DMS 273 treated with DMSO at 0.1 percent for 48 hours (cell line): ENCODE results near the gene SGO2.
"Not testable (repeated sequence)": the region's sequence is repeated elsewhere in the genome, so short reads cannot be mapped to it uniquely, and the experiment has no call there.

Source experiments
- DNase-seq: peaks from one replicate; lab custom pipeline; 2025; lab: John Stamatoyannopoulos, UW

The SGO2 gene

GRCh38 chr2:200515155-200515554, 10.9 kb upstream of the SGO2 start:
- no peak for DNase-seq

- no peak for DNase-seq
These were observed 2.8 kb upstream of the SGO2 start for GRCh38 chr2:200523158-200523557.

GRCh38 chr2:200523604-200524003, 2.4 kb upstream of the SGO2 start:
- no peak for DNase-seq

- no peak for DNase-seq
These were observed 941 bp upstream of the SGO2 start for GRCh38 chr2:200525066-200525465.

- DNase-seq: no peak
These were observed 491 bp upstream of the SGO2 start for GRCh38 chr2:200525551-200525881.

- no peak for DNase-seq
These were observed 2.2 kb downstream of the SGO2 start for GRCh38 chr2:200528228-200528627.

GRCh38 chr2:200533754-200534153, 7.7 kb downstream of the SGO2 start:
- no peak for DNase-seq

GRCh38 chr2:200534572-200534971, 8.6 kb downstream of the SGO2 start:
- DNase-seq: no peak

GRCh38 chr2:200538139-200538538, 12.1 kb downstream of the SGO2 start:
- no peak for DNase-seq

GRCh38 chr2:200540793-200541192, 14.8 kb downstream of the SGO2 start:
- DNase-seq: no peak

- DNase-seq: not testable (repeated sequence)
These were observed 40.6 kb downstream of the SGO2 start for GRCh38 chr2:200566596-200566995.

- no peak for DNase-seq
These were observed 41.9 kb downstream of the SGO2 start for GRCh38 chr2:200567932-200568331.

- no peak for DNase-seq
These were observed 50.0 kb downstream of the SGO2 start for GRCh38 chr2:200575957-200576356.

GRCh38 chr2:200577027-200577426, 51.0 kb downstream of the SGO2 start:
- no peak for DNase-seq

- DNase-seq: no peak
These were observed 52.8 kb downstream of the SGO2 start for GRCh38 chr2:200578778-200579177.

- no peak for DNase-seq
These were observed 58.6 kb downstream of the SGO2 start for GRCh38 chr2:200584639-200585038.

- DNase-seq: no peak
These were observed 59.3 kb downstream of the SGO2 start for GRCh38 chr2:200585340-200585729.

- peak; percentile 42 for DNase-seq
These were observed 60.0 kb downstream of the SGO2 start, which contains the start of gene AOX1 for GRCh38 chr2:200585730-200586643. TSS of gene AOX1 (plus strand) at chr2:200586014. CDS start at chr2:200586109, 95 bp downstream.

- no peak for DNase-seq
These were observed 60.6 kb downstream of the SGO2 start for GRCh38 chr2:200586644-200586975.

GRCh38 chr2:200587007-200587616, 61.1 kb downstream of the SGO2 start:
- no peak for DNase-seq

GRCh38 chr2:200588076-200588678, 62.2 kb downstream of the SGO2 start:
- DNase-seq: no peak

GRCh38 chr2:200590090-200590489, 64.1 kb downstream of the SGO2 start:
- no peak for DNase-seq

- no peak for DNase-seq
These were observed 65.3 kb downstream of the SGO2 start for GRCh38 chr2:200591308-200591707.
